GM10248 (cell line): ENCODE data around the gene CDKN2A.

Experiments used
- CTCF ChIA-PET: fragments of 300-600 bp; sonication (Branson Sonifier 250); formaldehyde crosslinking; extraction: SDS; loops from one replicate; lab custom pipeline; 2021; ENCODE audit warnings: antibody characterized with exemption; lab: Yijun Ruan, JAX
- POLR2A ChIA-PET: fragments of 350-650 bp; sonication (Branson Sonifier 250); formaldehyde crosslinking; extraction: SDS; loops from one replicate; lab custom pipeline; 2020; ENCODE audit warnings: antibody characterized with exemption; lab: Yijun Ruan, JAX
- DNase-seq: peaks from one replicate; pipeline ENCODE4 v3.0.0; 2012; ENCODE audit errors: extremely low spot score
- TF ChIP-seq, protein P1 (sequence below): IDR thresholded peaks from 2 replicates; pipeline ENCODE4 v1.5.1; 2012; ENCODE audit warnings: mild to moderate bottlenecking, low read depth; ENCODE audit errors: extremely low read depth, missing control alignments, control extremely low read depth

Gene CDKN2A

GRCh38 chr9:21969951-21970799 is 24.0 kb downstream of the CDKN2A start:
- POLR2A ChIA-PET, result no interaction called here
- no peak for DNase-seq
- TF ChIP-seq, protein P1, sequence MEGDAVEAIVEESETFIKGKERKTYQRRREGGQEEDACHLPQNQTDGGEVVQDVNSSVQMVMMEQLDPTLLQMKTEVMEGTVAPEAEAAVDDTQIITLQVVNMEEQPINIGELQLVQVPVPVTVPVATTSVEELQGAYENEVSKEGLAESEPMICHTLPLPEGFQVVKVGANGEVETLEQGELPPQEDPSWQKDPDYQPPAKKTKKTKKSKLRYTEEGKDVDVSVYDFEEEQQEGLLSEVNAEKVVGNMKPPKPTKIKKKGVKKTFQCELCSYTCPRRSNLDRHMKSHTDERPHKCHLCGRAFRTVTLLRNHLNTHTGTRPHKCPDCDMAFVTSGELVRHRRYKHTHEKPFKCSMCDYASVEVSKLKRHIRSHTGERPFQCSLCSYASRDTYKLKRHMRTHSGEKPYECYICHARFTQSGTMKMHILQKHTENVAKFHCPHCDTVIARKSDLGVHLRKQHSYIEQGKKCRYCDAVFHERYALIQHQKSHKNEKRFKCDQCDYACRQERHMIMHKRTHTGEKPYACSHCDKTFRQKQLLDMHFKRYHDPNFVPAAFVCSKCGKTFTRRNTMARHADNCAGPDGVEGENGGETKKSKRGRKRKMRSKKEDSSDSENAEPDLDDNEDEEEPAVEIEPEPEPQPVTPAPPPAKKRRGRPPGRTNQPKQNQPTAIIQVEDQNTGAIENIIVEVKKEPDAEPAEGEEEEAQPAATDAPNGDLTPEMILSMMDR, result no peak
- CTCF ChIA-PET, result interaction anchor here (1.4 to 4.0 kb wide), 5 partner anchors 14 to 268 kb away, joined by 4 to 27 read pairs (median 6); partner anchors contain the start of gene CDKN2B

- no peak for DNase-seq
- CTCF ChIA-PET, result interaction anchor here (0.8 to 4.0 kb wide), 6 partner anchors 10 to 156 kb away, joined by 3 to 27 read pairs (median 4); partner anchors contain the start of gene CDKN2B
- TF ChIP-seq, protein P1, result no peak
- POLR2A ChIA-PET, result no interaction called here
Observed at GRCh38 chr9:21969011-21969940, 24.9 kb downstream of the CDKN2A start.

- TF ChIP-seq, protein P1, result no peak
- CTCF ChIA-PET, result interaction anchor here (0.8 to 4.0 kb wide), 6 partner anchors 11 to 155 kb away, joined by 3 to 27 read pairs (median 4); partner anchors contain the start of gene CDKN2B
- no peak for DNase-seq
- POLR2A ChIA-PET, result no interaction called here
Observed at GRCh38 chr9:21968331-21969010, 25.7 kb downstream of the CDKN2A start.

DNA sequence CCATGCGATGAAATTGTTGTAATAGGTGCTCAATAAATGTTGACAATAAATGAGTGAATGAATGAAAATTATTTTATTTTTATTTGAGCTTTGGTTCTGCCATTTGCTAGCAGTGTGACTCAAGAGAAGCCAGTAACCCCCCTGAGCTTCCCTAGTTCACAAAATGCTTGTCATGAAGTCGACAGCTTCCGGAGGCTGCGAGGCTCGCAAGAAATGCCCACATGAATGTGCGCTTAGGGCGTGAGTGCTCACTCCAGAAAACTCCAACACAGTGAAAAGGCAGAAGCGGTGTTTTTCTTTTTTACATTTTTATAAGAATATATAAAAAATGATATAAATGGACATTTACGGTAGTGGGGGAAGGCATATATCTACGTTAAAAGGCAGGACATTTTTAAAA is 26.5 kb downstream of the CDKN2A start:
- TF ChIP-seq, protein P1, result no peak
- no peak for DNase-seq
- ChIA-PET POLR2A (no interaction called here), CTCF (interaction anchor here (1.3 to 1.5 kb wide), 2 partner anchors 12 to 41 kb away, joined by 3 to 6 read pairs; partner anchors contain the start of gene CDKN2B)

DNA sequence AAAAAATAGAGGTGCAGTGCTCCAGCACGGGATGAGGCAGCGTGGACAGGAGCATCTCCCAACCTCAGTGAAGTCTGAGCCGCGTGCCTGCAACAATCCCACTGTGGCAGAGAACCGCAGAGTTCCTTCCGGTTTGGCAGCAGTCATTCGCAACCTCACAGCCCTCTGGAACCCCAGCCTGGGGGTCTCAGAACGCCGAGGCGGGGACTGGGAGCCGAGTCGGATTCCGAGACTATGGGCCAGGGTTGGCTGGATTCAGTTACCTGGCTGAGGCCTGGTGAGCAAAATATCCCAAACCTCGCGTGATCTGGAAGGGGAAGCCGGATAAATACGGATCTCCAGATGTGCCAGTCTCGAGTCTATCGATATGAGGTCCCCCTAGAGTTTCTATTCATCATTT is 27.0 kb downstream of the CDKN2A start:
- TF ChIP-seq, protein P1, result no peak
- ChIA-PET CTCF (interaction anchor here (1.3 kb wide), 1 partner anchor 42 kb away, joined by 6 read pairs; the partner anchor contains the start of gene CDKN2B), POLR2A (no interaction called here)
- DNase-seq, result no peak
